GM10847 (cell line): Measurements from ENCODE around the gene SLC9A4.

ENCODE experiments used
- POLR2A ChIP-seq: IDR thresholded peaks from 2 replicates; pipeline ENCODE4 v1.6.1; 2011; ENCODE audit not compliant: insufficient read length; ENCODE audit errors: extremely low read depth

The SLC9A4 gene

DNA sequence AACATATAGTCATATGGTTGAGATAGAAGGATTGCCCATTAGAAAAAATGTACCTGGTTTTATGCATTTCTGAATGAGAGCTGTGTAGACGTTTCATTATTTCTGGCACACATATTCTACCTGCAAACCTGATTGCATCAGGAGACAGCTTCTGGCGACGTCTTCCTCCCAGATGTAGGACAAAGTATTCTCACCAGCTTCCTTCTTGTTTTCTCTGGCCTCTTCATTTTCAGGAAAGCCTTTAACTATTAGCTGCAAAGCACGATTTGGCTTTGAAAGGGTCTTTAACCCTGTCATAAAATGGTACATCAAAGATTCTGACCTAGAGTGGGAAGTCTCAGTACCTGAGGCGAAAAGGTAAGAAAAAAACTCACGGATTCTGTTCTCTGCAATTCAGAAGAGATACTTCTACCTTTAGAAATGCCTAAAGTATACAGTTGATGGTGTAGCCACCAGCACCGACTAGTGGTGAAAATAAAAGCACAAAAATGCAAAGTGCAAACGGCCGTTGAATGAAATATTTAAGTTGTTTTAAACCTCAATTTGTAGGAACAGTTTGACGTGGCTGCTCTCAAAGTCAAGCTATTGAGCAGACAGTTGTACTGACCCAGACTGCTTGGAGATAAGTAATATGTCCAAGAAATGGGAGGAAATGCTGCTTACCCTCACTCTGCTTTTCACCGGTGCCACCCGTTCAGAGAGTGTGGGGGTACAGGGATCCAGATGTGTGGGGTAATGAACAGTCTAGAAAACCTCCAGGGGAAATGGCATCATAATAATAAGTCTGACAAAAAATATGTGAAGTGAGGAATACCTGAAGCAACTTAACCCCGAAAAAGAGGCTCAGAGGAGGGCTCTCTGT, 29.8 kb upstream of the SLC9A4 start:
- TF ChIP-seq POLR2A = no peak

DNA sequence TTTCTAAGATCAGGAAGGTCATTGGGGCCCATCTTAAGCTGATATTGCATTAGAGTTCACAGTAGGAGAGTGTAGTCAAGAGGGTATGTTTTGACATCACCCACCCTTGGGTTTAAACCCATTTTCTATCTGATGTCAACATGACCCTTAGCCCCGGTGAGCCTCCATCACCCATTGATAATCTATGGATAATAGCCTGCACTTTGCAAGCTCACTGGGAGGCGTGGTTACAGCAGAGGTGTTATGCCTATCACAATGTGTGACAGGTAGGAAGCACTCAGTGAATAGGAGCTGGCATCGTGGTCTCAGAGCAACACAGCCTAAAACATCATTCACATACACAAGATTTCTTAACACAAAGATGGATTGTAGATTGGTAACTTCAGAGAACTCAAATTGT, 28.8 kb upstream of the SLC9A4 start:
- no peak for TF ChIP-seq POLR2A

DNA sequence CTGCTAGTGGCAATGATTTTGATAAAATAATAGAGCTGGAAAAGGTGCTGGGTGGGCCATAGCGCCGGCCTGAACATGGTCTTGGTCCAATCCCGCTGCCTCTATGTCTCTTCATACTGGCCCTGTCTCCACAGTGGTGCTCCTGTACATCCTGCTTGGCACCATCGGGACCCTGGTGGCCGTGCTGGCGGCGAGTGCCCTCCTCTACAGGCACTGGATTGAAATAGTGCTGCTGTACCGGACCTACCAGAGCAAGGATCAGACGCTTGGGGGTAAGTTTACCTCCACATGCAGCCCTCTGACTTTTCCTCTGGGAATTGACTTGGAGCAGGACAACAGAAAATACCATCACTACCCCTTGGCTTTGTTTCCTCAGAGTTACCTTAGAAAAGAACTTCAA, 26.1 kb upstream of the SLC9A4 start:
- no peak for TF ChIP-seq POLR2A

DNA sequence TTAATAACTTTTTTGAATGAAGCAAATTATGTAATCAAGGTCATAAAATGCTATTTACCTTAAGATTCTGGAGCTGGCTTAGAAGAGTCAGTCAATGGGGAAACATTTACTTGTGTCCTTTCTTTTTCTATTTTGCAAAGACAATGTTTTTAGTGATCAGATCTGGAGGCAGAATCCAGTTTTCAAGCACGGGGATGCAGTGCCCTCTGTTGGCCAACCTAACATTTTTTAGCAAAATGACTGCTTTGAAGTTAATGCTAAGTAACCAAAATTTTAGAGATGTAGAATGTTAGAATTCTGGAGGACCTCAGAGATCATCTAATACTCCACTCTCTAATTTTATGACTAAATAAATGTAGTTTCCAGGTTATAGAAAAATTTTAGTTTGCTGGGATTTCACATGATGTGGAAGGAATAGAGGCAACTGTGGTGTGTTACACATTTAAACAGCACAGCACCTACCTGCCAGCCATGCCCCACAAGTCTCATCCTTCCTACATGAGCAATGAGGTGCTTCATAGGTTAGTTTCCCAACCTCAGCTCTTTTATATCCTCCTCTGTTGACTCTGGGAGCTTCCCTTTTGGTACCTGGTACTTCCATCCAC, 23.6 kb upstream of the SLC9A4 start:
- TF ChIP-seq POLR2A = no peak

DNA sequence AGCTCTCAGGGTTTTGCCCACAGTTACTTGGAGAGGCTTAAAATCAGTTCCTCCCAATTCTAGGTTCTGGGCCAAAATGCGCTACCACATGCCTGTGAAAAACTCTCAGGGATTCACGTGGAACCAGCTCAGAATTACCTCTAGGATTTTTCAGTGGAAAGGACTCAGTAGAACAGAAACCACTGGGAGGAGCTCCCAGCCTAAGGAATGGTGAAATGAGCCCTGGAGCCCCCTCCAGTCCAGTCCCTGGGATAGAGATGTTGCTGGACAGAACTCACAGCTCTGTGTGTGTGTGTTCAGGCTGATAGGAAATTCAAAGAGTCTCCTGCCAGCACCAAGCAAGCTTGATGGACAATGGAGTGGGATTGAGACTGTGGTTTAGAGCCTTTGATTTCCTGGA, 21.1 kb upstream of the SLC9A4 start:
- no peak for TF ChIP-seq POLR2A

DNA sequence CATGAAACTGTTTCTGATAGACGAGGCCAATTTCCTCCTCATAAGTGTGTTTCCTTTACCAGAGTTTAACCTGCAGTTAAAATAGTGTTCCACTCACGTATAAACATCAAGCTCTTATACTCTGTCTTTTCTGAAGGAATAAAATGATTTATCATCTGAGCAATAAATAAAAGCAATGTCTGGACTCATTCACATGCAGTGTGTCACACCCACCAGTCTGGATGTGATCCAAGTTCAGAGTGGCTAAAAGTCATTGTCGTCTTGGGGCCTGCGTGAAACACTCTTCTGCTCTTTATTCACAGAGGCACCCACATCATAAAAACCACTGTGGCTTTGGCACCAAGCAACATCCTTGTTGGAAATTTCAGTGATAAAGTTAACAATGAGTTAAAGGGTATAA, 19.5 kb upstream of the SLC9A4 start:
- TF ChIP-seq POLR2A = no peak

DNA sequence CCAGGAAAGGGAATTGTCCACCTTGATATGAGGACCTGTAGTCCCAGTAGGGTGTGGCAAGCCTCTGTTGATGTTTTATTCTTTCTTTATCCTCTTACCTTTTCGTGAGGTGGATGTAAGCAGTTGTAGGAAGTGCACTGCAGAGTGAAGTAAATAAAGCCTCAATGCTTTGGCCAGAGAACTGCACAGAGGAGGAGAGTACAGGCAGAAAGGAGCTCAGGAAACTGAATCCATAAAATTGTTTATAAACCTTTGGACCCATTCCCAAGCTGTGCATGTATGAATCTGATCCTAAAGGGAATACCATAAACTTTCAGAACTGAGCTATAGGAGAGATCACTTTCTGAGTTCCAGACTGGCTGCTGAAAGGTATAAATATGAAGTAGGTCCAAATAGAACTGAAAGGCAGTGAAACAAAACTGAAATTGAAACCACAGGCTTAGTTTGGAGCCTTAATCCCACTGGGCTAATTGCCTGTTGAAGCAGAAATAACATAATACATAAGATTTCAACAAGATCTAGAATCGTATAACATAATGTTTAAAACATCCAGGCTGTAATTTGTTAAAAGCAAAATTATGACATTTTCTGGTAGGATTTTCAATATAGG, 17.9 kb upstream of the SLC9A4 start:
- TF ChIP-seq POLR2A = no peak

DNA sequence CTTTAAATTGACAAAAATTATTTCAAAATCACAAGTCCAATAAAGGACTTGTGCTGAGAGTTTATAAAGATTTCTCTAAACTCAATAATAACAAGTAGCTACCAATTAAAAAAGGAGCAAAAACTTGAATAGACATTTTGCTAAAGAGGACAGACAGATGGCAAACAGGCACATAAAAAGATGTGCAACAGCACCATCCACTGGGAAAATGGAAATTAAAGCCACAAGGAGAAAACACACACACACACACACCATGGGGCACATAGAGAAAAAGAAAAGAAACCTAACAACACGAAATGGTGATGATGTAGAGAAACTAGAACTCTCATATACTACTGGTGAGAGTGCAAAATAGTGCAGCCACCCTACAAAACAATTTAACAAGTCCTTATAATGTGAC, 12.6 kb upstream of the SLC9A4 start:
- no peak for TF ChIP-seq POLR2A

DNA sequence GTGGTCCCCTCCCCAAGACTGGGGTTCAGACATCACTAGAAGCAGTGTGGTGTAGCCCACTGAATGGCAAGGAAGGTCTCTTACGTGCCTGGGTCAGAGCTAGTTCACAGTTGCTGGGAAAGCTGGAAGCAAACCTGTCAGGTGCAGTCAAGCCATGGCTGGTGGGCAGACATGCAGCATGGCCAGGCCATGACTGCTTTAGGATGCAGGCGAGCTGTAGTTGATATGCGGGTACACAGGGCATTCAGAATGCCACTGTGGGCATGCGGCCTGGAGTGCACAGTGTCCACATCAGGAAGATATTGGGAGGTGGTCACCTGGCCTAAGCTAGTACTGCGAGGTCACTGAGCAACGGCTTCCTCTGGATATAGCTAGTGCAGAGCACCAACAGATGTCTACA, 11.8 kb upstream of the SLC9A4 start:
- no peak for TF ChIP-seq POLR2A

DNA sequence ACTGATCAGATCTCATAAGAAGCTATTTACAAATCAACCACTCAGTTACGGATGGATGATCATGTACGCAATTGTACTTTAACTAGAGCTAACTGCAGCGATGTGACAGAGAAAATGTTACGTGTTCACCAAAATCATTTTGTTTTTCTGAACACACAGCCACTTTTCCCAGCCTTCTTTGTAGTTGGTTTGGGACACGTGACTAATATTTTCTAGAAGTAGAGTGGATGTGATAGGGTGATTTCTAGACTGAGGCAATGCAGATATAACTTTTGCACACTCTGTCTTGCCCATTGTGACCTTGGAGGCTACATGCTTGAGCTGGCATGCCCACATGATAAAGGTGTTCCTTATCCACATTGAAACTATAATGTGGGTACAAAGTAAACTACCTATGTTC, 9.9 kb upstream of the SLC9A4 start:
- no peak for TF ChIP-seq POLR2A

DNA sequence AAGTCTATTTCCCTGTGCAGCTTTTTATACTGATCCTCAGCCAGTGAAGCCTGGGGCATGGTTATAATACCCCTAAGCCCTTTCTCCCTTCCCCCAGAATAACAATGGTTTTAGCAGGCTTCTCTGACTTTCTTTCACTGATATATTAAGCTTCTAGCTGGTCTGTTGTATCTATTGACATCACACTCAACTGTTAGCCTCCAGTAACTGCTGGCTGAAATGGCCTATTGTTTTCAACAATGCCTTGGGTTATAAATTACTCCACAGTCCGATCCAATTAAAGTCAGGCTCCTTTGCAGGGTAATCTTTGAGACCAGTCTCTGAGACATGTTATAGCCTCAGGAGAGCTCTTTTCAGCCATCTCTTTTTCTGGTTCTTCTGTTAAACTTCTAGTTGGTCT, 2.9 kb upstream of the SLC9A4 start:
- TF ChIP-seq POLR2A = no peak

DNA sequence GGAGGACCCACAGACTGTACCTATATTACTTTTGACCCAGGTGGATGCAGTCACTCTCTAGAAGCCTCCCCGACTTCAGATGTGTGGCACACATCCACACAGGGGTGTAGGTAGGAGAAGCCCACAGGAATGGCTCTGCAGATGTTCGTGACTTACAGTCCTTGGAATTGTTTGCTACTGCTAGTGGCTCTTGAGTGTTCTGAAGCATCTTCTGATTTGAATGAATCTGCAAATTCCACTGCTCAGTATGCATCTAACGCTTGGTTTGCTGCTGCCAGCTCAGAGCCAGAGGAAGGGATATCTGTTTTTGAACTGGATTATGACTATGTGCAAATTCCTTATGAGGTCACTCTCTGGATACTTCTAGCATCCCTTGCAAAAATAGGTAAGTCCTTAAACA, 605 bp downstream of the SLC9A4 start:
- no peak for TF ChIP-seq POLR2A

DNA sequence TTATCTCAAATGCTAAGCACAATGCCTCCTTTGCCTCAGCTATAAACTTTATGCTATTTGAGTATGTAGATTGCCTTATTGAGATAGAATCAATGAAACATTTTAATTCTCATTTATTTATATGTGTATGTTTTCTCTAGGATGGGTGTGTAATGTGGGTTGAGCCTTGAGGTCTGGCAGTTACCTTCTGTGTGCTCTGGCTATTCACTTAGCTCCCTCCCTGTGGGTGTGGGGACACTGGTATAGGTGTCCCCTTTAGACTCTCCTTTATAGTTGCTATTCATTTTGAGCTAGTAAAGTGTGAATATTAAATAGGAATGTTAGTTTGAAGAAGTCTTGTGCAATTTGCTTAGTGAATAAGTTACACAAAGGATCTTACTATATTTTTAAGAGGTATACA, 1.8 kb downstream of the SLC9A4 start:
- no peak for TF ChIP-seq POLR2A

DNA sequence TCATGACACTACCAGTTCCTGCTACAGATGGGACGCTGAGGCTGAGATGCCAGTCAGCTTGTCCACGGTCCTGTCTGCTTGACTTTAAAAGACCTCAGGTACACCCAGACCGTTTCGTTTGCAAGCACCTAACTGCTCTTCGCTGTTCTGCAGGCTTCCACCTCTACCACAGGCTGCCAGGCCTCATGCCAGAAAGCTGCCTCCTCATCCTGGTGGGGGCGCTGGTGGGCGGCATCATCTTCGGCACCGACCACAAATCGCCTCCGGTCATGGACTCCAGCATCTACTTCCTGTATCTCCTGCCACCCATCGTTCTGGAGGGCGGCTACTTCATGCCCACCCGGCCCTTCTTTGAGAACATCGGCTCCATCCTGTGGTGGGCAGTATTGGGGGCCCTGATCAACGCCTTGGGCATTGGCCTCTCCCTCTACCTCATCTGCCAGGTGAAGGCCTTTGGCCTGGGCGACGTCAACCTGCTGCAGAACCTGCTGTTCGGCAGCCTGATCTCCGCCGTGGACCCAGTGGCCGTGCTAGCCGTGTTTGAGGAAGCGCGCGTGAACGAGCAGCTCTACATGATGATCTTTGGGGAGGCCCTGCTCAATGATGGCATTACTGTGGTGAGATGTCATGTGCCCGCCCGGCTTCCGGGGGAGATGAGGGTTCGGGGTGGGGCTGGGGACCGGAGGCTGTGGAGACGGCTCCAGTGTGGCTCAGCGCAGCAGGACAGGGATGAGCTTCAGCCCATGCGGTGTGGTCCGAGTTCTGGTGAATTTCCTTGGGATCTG, 5.9 kb downstream of the SLC9A4 start:
- TF ChIP-seq POLR2A = no peak

DNA sequence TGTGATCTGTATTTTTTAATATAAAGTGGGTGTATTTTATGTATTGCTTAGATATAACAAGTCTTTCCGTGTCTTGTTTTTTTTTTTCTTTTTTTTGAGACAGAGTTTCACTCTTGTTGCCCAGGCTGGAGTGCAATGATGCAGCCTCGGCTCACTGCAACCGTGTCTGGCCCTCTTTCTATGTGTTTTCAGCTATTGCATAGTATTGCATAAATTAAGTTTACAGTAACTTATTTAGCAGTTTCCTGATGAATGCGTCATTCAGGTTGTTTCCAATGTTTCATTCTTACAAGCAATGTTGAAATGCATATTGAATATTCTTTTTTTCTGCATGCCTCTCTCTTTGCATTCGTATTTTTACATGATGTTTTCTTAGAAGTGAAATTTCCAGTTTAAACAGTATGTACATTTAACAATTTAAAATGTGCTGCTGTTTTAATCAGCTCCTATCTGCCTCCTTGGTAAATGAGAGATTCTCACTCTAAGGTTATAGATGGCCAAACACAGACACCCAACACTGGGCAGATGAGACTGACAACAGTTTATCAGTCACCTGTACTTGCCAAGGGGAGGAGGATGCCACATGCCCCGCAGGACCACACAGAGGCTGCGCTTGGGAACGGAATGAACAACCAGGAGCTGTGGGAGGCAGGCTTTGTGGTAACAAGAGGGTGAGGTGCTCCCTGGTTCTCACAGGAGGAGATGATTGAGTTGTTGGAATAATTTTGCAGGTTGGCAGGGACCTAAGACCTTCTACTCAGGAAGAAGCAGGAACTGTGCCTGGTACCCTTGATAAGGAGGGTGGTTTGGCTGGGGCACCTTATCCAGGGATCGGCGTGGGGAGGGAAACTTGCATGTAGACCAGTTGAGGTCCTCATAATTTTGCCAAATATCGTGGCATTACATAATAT, 7.5 kb downstream of the SLC9A4 start:
- TF ChIP-seq POLR2A = no peak
